Bronchial epithelial cell (primary cell): Measurements from ENCODE around the gene GNG7. TPM values are rescaled to one million over a fixed set of nuclear protein-coding genes. Genes with fewer than 3 reads are reported as not detected.
"Not testable (repeated sequence)": the region's sequence is repeated elsewhere in the genome, so short reads cannot be mapped to it uniquely, and the experiment has no call there.

Source experiments
- DNase-seq: peaks from one replicate; pipeline ENCODE4 v3.0.0-alpha.2; 2010; ENCODE audit warnings: low read depth
- FAIRE-seq: peaks from 2 replicates; lab custom pipeline; 2011; peaks lifted over from hg19 to GRCh38; lab: Jason Lieb, UNC
- H3K27me3 ChIP-seq: 2 replicates; pipeline ENCODE4 v1.5.1; 2011; ENCODE audit warnings: low read length; ENCODE audit not compliant: control insufficient read depth, insufficient read depth
- H3K36me3 ChIP-seq: 2 replicates; pipeline ENCODE4 v1.5.1; 2011; ENCODE audit warnings: low read length; ENCODE audit not compliant: control insufficient read depth, insufficient read depth
- H3K4me3 ChIP-seq: 2 replicates; pipeline ENCODE4 v1.5.1; 2011; ENCODE audit warnings: mild to moderate bottlenecking, low read depth, low read length, control low read depth
- total RNA-seq: library from RNA; depleted of rRNA; stranded (reverse); fragments of >200 nt; gene quantifications from 2 replicates; pipeline ENCODE4 v1.2.1, GENCODE V29; 2014
- TF ChIP-seq, protein P1 (sequence below): IDR thresholded peaks from 2 replicates; pipeline ENCODE4 v1.5.1; 2011; ENCODE audit warnings: mild to moderate bottlenecking, moderate library complexity, low read length, control low read depth, inconsistent platforms; ENCODE audit not compliant: insufficient read depth, severe bottlenecking

Gene GNG7
- total RNA-seq, 1 donor from 2014 or later: under 0.01 TPM

DNA sequence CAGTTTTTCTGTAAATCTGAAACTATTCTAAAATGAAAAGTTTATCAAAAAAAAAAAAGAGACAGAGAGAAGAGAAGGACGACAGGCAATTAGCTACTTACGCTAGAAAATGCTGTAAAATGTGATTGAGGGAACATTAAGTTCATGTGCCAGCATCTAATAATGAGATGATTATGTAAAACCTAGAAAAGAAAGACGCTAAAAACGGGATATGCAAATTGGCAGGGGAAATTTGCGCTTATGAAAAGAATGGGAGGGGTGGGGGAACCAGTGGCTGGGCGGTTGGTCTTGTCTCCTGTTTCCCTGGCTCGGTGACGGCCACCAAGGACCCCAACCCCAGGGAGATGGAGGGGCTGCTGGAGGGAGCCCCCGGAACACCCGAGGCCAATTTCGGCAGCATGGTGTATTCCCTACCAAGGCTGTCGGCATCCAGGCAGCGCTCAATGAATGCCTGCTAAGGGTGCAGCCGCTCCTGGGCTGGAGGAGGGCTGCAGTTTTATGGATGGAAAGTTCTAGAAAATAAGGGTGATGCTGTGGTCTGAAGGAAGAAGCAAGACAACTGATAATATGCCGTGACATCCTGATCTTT is 34.2 kb downstream of the GNG7 start:
- TF ChIP-seq, protein P1, sequence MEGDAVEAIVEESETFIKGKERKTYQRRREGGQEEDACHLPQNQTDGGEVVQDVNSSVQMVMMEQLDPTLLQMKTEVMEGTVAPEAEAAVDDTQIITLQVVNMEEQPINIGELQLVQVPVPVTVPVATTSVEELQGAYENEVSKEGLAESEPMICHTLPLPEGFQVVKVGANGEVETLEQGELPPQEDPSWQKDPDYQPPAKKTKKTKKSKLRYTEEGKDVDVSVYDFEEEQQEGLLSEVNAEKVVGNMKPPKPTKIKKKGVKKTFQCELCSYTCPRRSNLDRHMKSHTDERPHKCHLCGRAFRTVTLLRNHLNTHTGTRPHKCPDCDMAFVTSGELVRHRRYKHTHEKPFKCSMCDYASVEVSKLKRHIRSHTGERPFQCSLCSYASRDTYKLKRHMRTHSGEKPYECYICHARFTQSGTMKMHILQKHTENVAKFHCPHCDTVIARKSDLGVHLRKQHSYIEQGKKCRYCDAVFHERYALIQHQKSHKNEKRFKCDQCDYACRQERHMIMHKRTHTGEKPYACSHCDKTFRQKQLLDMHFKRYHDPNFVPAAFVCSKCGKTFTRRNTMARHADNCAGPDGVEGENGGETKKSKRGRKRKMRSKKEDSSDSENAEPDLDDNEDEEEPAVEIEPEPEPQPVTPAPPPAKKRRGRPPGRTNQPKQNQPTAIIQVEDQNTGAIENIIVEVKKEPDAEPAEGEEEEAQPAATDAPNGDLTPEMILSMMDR: no peak
- no peak for FAIRE-seq
- H3K27me3 ChIP-seq: no peaks in the 10 kb centered on the region
- DNase-seq: no peak
- H3K4me3 ChIP-seq: no peak overlapping the region
- H3K36me3 ChIP-seq: no peaks in the 10 kb centered on the region

DNA sequence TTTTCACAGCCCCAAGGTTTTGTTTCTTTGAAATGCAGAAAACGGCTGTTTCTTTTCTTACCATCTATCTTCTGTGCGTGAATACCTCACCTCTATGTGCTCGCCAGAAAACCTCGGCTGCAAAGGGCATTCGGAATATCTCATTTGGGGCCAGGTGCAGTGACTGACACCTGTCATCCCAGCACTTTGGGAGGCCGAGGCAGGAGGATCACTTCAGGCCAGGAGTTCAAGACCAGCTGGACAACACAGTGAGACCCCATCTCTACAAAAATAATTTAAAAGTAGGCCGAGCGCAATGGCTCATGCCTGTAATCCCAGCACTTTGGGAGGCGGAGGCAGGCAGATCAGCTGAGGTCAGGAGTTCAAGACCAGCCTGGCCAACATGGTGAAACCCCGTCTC is 35.1 kb downstream of the GNG7 start:
- H3K4me3 ChIP-seq, H3K27me3 ChIP-seq, FAIRE-seq, DNase-seq, H3K36me3 ChIP-seq: not testable (repeated sequence)

DNA sequence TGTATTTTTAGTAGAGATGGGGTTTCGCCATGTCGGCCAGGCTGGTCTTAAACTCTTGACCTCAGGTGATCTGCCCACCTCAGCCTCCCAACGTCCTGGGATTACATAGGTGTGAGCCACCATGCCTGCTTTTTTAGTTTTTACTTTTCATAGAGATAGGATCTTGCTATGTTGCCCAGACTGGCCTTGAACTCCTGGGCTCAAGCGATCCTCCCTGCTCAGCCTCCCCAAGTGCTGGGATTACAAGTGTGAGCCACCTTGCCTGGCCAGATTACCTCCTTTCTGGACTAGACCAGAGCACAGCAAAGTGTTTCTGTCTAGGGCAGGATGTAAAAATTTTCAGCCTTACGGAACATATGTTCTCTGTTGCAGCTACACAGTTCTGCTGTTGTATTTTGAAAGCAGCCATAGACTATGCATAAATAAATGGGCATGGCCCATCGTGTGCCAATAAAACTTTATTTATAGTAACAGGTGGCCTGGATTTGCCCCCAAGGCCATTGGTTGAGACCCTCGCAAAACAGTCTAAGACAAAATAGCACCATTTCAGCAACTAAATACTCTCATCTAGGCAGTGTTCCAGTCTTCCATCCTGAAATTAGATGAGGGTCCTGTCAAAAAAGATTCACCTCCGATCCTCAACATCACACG is 36.0 kb downstream of the GNG7 start:
- no peaks in the 10 kb centered on the region for H3K36me3 ChIP-seq
- no peak for DNase-seq
- no peak for FAIRE-seq
- no peak overlapping the region for H3K4me3 ChIP-seq
- no peaks in the 10 kb centered on the region for H3K27me3 ChIP-seq
- TF ChIP-seq, protein P1: no peak

DNA sequence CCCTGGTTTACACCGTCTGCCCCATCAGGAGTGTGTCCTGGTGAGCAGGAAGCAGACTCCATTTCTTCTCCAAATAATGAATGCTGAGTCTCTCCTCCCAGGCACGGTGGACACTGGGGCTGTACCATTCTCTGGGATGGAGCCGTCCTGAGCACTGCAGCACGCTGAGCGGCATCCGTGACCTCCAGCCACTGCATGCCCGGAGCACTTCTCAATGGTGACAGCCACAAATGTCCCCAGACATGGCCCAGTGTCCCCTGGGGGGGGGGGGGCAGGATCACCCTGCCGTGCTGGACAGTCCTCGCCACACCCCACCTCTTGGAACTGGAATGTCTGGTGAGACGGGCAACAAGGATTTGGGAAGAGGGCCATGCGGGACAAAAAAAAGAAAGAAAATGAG is 37.4 kb downstream of the GNG7 start:
- Histone ChIP-seq H3K36me3 (no peaks in the 10 kb centered on the region), H3K27me3 (no peaks in the 10 kb centered on the region), H3K4me3 (no peak overlapping the region)
- no peak for FAIRE-seq
- DNase-seq: no peak
- TF ChIP-seq, protein P1: no peak

DNA sequence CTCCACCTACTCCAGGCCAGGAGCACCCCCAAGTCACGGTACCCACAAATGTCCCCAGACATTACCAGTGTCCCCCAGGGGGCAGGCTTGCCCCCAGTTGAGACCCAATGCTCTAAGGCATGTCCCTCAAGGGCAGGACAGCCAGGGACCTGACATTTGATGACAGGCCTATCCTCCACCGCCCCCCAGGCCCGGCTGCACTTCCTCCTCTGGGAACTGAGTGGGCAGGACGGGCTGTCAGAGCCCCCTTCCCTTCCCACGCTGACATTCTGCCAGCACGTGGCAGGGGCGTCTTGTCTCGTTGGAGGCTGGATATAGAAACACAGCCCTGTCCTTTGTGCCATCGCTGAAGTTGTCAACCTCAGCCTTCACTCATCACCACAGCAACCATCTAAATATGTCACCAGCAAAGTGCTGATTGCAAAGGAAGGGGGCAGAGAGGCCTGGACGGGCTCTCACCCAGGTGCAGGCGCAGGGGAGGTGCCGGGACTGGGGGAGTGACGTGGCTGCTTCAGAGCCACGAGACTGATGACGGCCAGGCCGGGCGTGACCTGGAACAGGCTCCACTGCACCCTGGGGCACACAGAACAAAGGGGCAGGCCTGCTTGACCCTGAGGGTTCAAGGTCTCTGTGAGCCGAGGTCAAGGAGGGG is 38.4 kb downstream of the GNG7 start:
- no peak overlapping the region for H3K4me3 ChIP-seq
- no peaks in the 10 kb centered on the region for H3K36me3 ChIP-seq
- TF ChIP-seq, protein P1: no peak
- no peaks in the 10 kb centered on the region for H3K27me3 ChIP-seq
- FAIRE-seq (no peak), DNase-seq (no peak)

DNA sequence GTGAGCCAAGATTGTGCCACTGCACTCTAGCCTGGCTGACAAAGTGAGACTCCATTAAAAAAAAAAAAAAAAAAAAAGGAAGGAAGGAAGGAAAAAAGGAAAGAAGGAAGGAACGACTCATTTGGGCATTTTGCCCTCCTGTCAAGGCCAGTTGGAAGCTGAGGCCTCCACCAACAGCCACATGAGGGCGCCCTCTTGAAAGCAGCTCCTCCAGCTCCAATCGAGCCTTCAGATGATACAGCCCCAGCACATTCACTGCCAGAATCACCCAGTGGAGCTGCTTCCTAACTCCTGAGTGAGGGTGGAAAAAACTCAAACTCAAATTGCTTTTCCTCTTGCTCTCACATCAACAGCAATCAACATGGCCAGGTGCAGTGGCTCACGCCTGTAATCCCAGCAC is 40.9 kb downstream of the GNG7 start:
- Histone ChIP-seq H3K36me3 (no peaks in the 10 kb centered on the region), H3K27me3 (no peaks in the 10 kb centered on the region), H3K4me3 (no peak overlapping the region)
- TF ChIP-seq, protein P1: peak; percentile 3
- FAIRE-seq (no peak), DNase-seq (no peak)
